BJ (cell line): Measurements from ENCODE around the gene LRRC72. TPM values are rescaled to one million over a fixed set of nuclear protein-coding genes. Genes with fewer than 3 reads are reported as not detected.

Experiments used
- CTCF ChIA-PET: fragments of 350-600 bp; formaldehyde crosslinking; extraction: SDS; loops from one replicate; lab custom pipeline; 2021; ENCODE audit warnings: antibody characterized with exemption, inconsistent platforms; lab: Yijun Ruan, JAX
- POLR2A ChIA-PET: fragments of 300-600 bp; sonication (Branson Sonifier 250); formaldehyde crosslinking; extraction: SDS; loops from one replicate; lab custom pipeline; 2021; ENCODE audit warnings: antibody characterized with exemption; lab: Charles Lee
- DNase-seq: peaks from one replicate; pipeline ENCODE4 v3.0.0-alpha.2; 2011; ENCODE audit warnings: low read depth
- H3K27me3 ChIP-seq: 2 replicates; pipeline ENCODE4 v1.6.0; 2011; ENCODE audit warnings: low read length; ENCODE audit not compliant: control insufficient read depth, insufficient read depth
- H3K36me3 ChIP-seq: 2 replicates; pipeline ENCODE4 v1.5.1; 2011; ENCODE audit warnings: low read length; ENCODE audit not compliant: control insufficient read depth, insufficient read depth
- H3K4me3 ChIP-seq: 2 replicates; pipeline ENCODE4 v1.5.1; 2011; ENCODE audit warnings: low read depth, mild to moderate bottlenecking, control low read depth, low read length
- CTCF ChIP-seq: IDR thresholded peaks from 2 replicates; pipeline ENCODE4 v1.5.1; 2011; ENCODE audit warnings: low read depth, mild to moderate bottlenecking, control low read depth, inconsistent platforms, low read length, moderate library complexity; ENCODE audit not compliant: insufficient read depth
- polyA plus RNA-seq: library from polyadenylated mRNA; depleted of rRNA; stranded (reverse); fragments of >200 nt; gene quantifications from 2 replicates; pipeline ENCODE4 v1.2.3, GENCODE V29; 2011

LRRC72 gene
- polyA plus RNA-seq, 1 experiment = not detected

DNA sequence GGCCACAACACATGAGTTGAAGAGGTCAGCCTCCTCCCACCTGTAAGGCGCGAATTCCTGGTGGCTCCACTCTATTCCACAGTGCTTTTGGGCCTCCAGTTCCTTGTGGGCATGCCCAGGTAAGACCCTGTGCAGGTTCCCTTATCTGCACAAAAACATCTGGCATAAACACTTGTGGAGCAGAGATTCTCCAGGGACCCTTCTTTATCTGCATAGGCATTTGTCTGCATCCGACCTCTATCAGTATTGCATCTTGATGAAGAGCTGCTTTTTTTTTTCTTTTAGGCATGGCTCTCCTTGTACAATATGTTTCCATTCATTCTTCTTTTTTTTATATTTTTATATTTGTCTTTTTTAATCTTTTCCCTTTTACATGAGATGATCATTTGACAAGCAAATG is 60.5 kb downstream of the LRRC72 start:
- Histone ChIP-seq H3K27me3 (no peaks in the 10 kb centered on the region), H3K4me3 (no peak overlapping the region), H3K36me3 (no peaks in the 10 kb centered on the region)
- no peak for DNase-seq
- ChIA-PET POLR2A (no interaction called here), CTCF (interaction anchor here (0.6 kb wide), 1 partner anchor 236 kb away, joined by 3 read pairs; no protein-coding TSS in a partner anchor)
- TF ChIP-seq CTCF = no peak

DNA sequence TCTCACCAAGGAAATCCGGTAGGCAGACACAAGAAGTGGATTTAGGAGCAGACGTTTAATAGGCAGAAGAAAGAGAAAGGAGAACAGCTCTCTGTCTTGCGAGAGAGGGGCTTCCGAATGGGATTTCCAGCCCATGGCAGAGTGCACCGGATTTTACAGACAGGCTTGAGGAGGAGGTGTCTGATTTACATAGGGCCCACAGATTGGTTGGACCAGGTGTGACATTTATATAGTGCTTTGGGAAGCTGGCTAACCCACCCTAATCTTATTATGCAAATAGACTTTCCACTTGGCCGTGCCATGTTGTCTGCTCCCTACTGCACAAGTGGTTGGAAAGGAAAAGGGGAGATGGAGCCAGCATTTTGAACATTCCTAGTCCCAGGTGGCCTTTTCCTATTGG is 61.2 kb downstream of the LRRC72 start:
- CTCF ChIA-PET = interaction anchor here (0.6 kb wide), 1 partner anchor 237 kb away, joined by 3 read pairs; no protein-coding TSS in a partner anchor
- Histone ChIP-seq H3K27me3 (no peaks in the 10 kb centered on the region), H3K36me3 (no peaks in the 10 kb centered on the region), H3K4me3 (no peak overlapping the region)
- POLR2A ChIA-PET = no interaction called here
- DNase-seq = no peak
- TF ChIP-seq CTCF = no peak

DNA sequence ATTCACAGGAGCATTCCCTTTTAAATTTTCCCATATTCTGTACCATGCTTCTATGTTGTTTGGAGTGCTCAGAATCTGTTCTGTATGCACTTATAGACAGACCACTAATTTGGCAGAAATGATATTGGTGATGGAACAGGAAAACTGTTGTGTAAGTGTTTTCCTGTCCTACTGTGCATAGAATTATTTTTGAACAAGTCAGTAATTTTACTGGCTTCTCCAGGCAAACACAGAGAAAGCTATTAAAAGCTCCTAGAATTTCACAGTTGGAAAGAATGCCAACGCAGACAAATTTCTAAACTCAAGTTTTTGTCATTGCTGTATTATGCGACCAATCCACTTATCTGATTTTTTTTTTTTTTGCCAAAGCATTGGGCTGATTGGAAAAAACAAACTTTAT is 63.3 kb downstream of the LRRC72 start:
- DNase-seq = no peak
- ChIA-PET POLR2A (no interaction called here), CTCF (interaction anchor here (1.6 kb wide), 1 partner anchor 476 kb away, joined by 4 read pairs; no protein-coding TSS in a partner anchor)
- TF ChIP-seq CTCF = no peak
- no peaks in the 10 kb centered on the region for H3K27me3 ChIP-seq
- H3K36me3 ChIP-seq = no peaks in the 10 kb centered on the region
- H3K4me3 ChIP-seq = no peak overlapping the region

DNA sequence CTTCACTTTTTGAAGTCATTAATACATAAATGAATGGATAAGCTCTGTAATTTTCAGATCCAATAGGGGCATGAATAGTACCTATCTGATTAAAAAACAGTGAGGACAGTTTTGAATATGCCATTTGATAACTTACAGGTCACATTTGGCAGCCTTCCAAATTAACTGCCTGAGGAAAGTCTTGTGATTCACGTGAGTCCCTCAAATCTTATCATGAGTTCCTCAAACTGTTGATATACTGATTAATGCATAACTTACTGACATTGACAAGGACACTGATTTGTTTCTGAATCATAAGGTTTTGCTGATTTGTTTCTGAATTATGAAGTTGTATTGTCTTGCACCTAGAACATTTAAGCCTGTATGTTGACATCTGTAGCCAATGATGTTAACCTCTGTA is 63.8 kb downstream of the LRRC72 start:
- CTCF ChIA-PET = no interaction called here
- no peaks in the 10 kb centered on the region for H3K27me3 ChIP-seq

DNA sequence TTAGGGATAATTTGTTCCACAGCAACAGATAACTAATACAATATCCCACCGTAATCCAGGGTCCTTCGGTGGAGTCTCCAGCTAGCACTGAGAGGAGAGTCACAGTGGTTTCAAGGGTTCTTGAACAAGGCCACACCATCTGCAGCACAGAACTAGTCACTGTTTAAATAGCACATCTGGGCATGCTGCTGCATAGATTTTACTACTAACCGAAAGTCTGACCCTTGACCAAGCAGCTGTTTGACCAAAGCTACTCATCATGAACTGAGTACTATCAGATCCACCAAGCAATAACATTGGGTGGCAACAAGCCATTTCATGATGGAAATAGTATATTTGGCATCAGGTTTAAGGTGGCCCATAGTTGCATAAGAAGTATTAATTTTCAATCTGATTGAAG is 65.8 kb downstream of the LRRC72 start:
- Histone ChIP-seq H3K27me3 (no peaks in the 10 kb centered on the region), H3K36me3 (no peaks in the 10 kb centered on the region), H3K4me3 (no peak overlapping the region)
- no peak for DNase-seq
- CTCF ChIA-PET = no interaction called here
- no peak for TF ChIP-seq CTCF
- POLR2A ChIA-PET = interaction anchor here (0.6 kb wide), 1 partner anchor 204 kb away, joined by 3 read pairs; no protein-coding TSS in a partner anchor

More for the DNA sequence above, 63.8 kb downstream of the LRRC72 start:
- H3K36me3 ChIP-seq = no peaks in the 10 kb centered on the region
- no peak overlapping the region for H3K4me3 ChIP-seq
- POLR2A ChIA-PET = interaction anchor here (0.7 kb wide), 1 partner anchor 728 kb away, joined by 3 read pairs; no protein-coding TSS in a partner anchor
- DNase-seq = no peak
- no peak for TF ChIP-seq CTCF
